AG04450 (cell line): ENCODE results near the gene LEKR1. TPM values are rescaled to one million over a fixed set of nuclear protein-coding genes. Genes with fewer than 3 reads are reported as not detected.

Source experiments
- CTCF ChIA-PET: fragments of 300-600, 350-600 bp; formaldehyde crosslinking; extraction: SDS; loops from one replicate; lab custom pipeline; 2022; ENCODE audit warnings: antibody characterized with exemption, inconsistent platforms; lab: Charles Lee
- POLR2A ChIA-PET: fragments of 350-600 bp; formaldehyde crosslinking; extraction: SDS; loops from one replicate; lab custom pipeline; 2021; ENCODE audit warnings: antibody characterized with exemption, inconsistent platforms; lab: Yijun Ruan, JAX
- DNase-seq: peaks from one replicate; pipeline ENCODE4 v3.0.0-alpha.2; 2011; ENCODE audit warnings: low read depth, low spot score
- H3K27ac ChIP-seq: one replicate; pipeline ENCODE4 v1.5.1; 2012; ENCODE audit warnings: low read depth, low read length, control low read depth
- H3K27me3 ChIP-seq: one replicate; pipeline ENCODE4 v1.6.0; 2012; ENCODE audit warnings: low read length; ENCODE audit not compliant: control insufficient read depth, insufficient read depth
- H3K4me3 ChIP-seq: 2 replicates; pipeline ENCODE4 v1.5.1; 2011; ENCODE audit warnings: mild to moderate bottlenecking, low read depth, low read length, control low read depth
- H3K9me3 ChIP-seq: 2 replicates; pipeline ENCODE4 v1.5.1; 2012; ENCODE audit warnings: low read length; ENCODE audit not compliant: control insufficient read depth, insufficient read depth
- polyA plus RNA-seq: library from polyadenylated mRNA; depleted of rRNA; stranded (reverse); fragments of >200 nt; gene quantifications from 2 replicates; pipeline ENCODE4 v1.2.3, GENCODE V29; 2011
- TF ChIP-seq, protein P1 (sequence below): IDR thresholded peaks from 2 replicates; pipeline ENCODE4 v1.5.1; 2011; ENCODE audit warnings: low read depth, low read length, control low read depth, inconsistent platforms

The LEKR1 gene
- polyA plus RNA-seq, 1 experiment, result 0.26 TPM

DNA sequence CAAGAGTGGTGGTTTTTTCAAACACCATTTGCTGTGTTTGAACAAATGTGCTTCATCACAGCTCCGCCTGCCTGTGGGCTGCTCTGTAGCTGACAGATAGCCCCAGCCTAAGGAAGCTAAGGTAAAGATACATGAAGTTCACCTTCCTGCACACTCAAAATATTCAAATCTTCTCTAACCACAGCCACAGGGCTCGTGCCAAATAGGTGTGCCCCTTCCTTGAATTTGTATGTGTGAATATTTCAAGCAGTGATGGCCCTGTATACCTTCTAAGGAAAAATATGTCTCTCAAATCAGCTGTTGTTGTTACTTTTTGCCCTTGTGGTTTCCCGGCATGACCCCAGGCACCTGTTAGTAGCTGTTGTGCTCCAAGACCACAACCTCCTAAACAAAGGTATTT is 241.0 kb downstream of the LEKR1 start:
- no peaks in the 10 kb centered on the region for H3K9me3 ChIP-seq

DNA sequence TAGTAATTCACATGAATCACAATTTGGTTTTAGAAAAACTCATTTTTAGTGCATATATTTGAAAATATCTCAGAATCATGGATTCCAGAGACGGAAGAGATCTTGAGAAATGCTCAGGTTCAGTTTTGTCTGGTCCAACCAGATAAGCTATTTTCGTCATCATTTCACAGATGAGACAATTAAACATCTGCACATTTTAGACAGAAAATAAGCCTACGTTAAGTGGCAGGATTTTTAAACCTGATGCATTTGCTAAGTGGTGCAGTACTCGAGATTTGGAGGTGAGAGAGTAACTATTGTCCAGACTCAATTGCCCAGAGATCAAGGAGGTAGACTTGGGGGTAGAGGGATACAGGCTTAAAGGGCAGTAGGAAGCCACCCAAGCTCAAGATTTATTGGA is 243.3 kb downstream of the LEKR1 start:
- Histone ChIP-seq H3K27me3 (no peaks in the 10 kb centered on the region), H3K9me3 (no peaks in the 10 kb centered on the region), H3K27ac (no peak overlapping the region), H3K4me3 (no peak overlapping the region)
- POLR2A ChIA-PET, result interaction anchor here (1.4 kb wide), 1 partner anchor 394 kb away, joined by 3 read pairs; no protein-coding TSS in a partner anchor
- TF ChIP-seq, protein P1, sequence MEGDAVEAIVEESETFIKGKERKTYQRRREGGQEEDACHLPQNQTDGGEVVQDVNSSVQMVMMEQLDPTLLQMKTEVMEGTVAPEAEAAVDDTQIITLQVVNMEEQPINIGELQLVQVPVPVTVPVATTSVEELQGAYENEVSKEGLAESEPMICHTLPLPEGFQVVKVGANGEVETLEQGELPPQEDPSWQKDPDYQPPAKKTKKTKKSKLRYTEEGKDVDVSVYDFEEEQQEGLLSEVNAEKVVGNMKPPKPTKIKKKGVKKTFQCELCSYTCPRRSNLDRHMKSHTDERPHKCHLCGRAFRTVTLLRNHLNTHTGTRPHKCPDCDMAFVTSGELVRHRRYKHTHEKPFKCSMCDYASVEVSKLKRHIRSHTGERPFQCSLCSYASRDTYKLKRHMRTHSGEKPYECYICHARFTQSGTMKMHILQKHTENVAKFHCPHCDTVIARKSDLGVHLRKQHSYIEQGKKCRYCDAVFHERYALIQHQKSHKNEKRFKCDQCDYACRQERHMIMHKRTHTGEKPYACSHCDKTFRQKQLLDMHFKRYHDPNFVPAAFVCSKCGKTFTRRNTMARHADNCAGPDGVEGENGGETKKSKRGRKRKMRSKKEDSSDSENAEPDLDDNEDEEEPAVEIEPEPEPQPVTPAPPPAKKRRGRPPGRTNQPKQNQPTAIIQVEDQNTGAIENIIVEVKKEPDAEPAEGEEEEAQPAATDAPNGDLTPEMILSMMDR, result no peak
- CTCF ChIA-PET, result interaction anchor here (0.8 to 1.7 kb wide), 3 partner anchors 12 to 514 kb away, joined by 3 to 4 read pairs (median 4); no protein-coding TSS in a partner anchor
- DNase-seq, result no peak

More for the DNA sequence above, 241.0 kb downstream of the LEKR1 start:
- ChIA-PET POLR2A (interaction anchor here (1.2 to 1.3 kb wide), 2 partner anchors 22 to 512 kb away, joined by 4 to 9 read pairs; partner anchors contain the start of gene SSR3), CTCF (interaction anchor here (0.6 to 3.2 kb wide), 3 partner anchors 15 to 319 kb away, joined by 3 to 19 read pairs (median 7); no protein-coding TSS in a partner anchor)
- TF ChIP-seq, protein P1, result 0 out of 2 replicates have a peak, but pooled peaks have one; percentile 8
- peak overlapping the region; percentile 75 for H3K27ac ChIP-seq
- DNase-seq, result no peak
- H3K27me3 ChIP-seq, result no peaks in the 10 kb centered on the region
- H3K4me3 ChIP-seq, result no peak overlapping the region

- no peak for DNase-seq
- Histone ChIP-seq H3K9me3 (no peaks in the 10 kb centered on the region), H3K27ac (no peak overlapping the region), H3K27me3 (no peaks in the 10 kb centered on the region), H3K4me3 (no peak overlapping the region)
- POLR2A ChIA-PET, result interaction anchor here (1.4 kb wide), 1 partner anchor 395 kb away, joined by 3 read pairs; no protein-coding TSS in a partner anchor
- TF ChIP-seq, protein P1, result no peak
- CTCF ChIA-PET, result interaction anchor here (0.8 to 1.7 kb wide), 3 partner anchors 11 to 515 kb away, joined by 3 to 4 read pairs (median 4); no protein-coding TSS in a partner anchor
Observed at GRCh38 chr3:157069846-157070677, 243.9 kb downstream of the LEKR1 start.

- TF ChIP-seq, protein P1, result no peak
- Histone ChIP-seq H3K27ac (no peak overlapping the region), H3K4me3 (no peak overlapping the region), H3K27me3 (no peaks in the 10 kb centered on the region), H3K9me3 (no peaks in the 10 kb centered on the region)
- DNase-seq, result no peak
- ChIA-PET POLR2A (no interaction called here), CTCF (interaction anchor here (1.7 kb wide), 1 partner anchor 18 kb away, joined by 4 read pairs; no protein-coding TSS in a partner anchor)
Observed at GRCh38 chr3:157070678-157070999, 244.5 kb downstream of the LEKR1 start.
